Suprapubic skin (tissue), 4 donors: ENCODE measurements around the gene TSHZ1.

Source experiments
- CTCF ChIP-seq, 2 donors: fragments of 200-600 bp in 1 of 2; fragments of 450-650 bp in 1 of 2; sonication (generic) in 1 of 2; IDR thresholded peaks; one replicate each; pipeline ENCODE4 v1.5.1; 2016 to 2019; ENCODE audit warnings: antibody characterized with exemption in 2 of 2, mild to moderate bottlenecking in 1 of 2, moderate library complexity in 1 of 2
- EP300 ChIP-seq: sonication (generic); formaldehyde crosslinking; IDR thresholded peaks from one replicate; pipeline ENCODE4 v1.6.1; 2017; ENCODE audit warnings: antibody characterized with exemption
- POLR2A ChIP-seq, 2 donors: fragments of 450-650 bp; IDR thresholded peaks; one replicate each; pipeline ENCODE4 v1.6.1; 2017; ENCODE audit warnings: antibody characterized with exemption in 2 of 2, mild to moderate bottlenecking in 2 of 2, moderate library complexity in 2 of 2
- POLR2AphosphoS5 ChIP-seq, 3 donors: sonication (generic); formaldehyde crosslinking; IDR thresholded peaks; one replicate each; pipeline ENCODE4 v1.6.1; 2017; ENCODE audit warnings: antibody characterized with exemption in 3 of 3

- no peak for TF ChIP-seq CTCF (IDR thresholded peaks at IDR 0.05)
- no peak for TF ChIP-seq EP300
- TF ChIP-seq POLR2AphosphoS5 (IDR thresholded peaks at IDR 0.05) = no peak
- no peak for TF ChIP-seq POLR2A (IDR thresholded peaks at IDR 0.05)
Observed at GRCh38 chr18:75179819-75180600, 30.6 kb upstream of the TSHZ1 start.
